HG02870 (cell line): ENCODE measurements around the gene SEMA3F.

Experiments
- ATAC-seq: cut with Tn5 transposase; IDR thresholded peaks from one replicate; pipeline ENCODE4 v1.9.1; 2021; ENCODE audit warnings: mild to moderate bottlenecking, moderate library complexity; ENCODE audit not compliant: unreplicated experiment

SEMA3F gene

DNA sequence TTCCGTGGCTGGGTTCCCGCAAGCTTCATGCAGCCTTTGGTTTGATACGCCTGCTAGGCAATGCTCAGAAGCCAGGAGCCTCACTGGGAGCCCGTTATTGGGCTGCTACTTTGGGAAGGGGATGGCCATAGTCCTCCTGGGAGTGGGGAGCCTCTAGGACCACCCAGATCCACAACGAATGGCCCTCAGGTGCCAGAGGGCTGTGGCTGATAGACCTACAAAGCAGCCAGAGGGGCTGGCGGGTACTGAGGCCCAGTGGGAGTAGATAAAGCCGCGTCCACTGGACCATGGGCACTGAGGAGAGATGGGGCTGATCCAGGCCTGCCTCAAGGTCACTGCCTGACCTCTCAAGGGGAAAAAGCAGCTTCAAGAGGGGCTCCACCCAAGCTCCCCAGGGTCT, 37.0 kb downstream of the SEMA3F start:
- no peak for ATAC-seq

DNA sequence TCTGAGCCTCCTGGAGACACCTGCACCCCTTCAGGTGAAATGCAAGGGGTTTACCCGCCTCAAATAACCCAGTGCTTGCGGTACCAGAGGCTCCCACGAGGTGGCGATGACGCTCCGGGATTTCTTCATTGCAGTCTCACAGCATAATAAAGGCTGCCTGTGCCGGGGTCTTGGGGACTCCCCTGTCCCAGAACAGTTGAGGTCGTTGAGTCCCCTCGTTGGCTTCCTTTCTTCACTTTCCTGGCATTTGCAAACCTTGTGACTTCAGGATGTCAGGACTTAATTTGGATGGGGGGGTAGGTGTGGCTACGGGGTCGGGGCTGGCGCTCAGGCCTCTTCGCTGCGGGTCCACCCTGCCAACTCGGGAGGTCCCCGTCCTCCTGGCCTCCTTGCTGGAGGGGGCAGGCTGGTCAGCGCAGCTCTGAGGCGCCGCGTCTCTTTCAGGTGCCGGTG, 37.6 kb downstream of the SEMA3F start:
- no peak for ATAC-seq

DNA sequence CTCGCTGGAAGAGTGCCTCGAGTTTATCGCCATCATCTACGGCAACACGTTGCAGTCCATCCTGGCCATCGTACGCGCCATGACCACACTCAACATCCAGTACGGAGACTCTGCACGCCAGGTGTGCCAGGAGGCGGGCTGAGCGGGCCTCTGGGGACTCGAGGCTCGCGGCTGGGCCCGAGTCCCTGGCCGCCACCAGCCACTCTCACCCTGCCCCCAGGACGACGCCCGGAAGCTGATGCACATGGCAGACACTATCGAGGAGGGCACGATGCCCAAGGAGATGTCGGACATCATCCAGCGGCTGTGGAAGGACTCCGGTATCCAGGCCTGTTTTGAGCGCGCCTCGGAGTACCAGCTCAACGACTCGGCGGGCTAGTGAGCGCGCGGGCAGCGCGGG, 38.2 kb downstream of the SEMA3F start:
- ATAC-seq = no peak

DNA sequence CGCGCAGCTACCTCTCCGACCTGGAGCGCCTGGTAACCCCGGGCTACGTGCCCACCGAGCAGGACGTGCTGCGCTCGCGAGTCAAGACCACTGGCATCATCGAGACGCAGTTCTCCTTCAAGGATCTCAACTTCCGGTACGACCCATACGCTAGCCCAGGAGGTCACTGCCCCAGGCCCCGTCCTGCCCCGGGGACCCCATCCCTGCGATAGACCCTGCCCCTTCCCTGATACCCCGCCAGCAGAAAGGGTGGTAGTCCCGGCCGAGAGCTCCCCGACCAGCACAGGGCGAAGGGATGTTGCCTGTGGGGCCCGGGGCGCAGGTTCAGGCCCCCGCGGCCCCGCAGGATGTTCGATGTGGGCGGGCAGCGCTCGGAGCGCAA, 38.6 kb downstream of the SEMA3F start:
- no peak for ATAC-seq

DNA sequence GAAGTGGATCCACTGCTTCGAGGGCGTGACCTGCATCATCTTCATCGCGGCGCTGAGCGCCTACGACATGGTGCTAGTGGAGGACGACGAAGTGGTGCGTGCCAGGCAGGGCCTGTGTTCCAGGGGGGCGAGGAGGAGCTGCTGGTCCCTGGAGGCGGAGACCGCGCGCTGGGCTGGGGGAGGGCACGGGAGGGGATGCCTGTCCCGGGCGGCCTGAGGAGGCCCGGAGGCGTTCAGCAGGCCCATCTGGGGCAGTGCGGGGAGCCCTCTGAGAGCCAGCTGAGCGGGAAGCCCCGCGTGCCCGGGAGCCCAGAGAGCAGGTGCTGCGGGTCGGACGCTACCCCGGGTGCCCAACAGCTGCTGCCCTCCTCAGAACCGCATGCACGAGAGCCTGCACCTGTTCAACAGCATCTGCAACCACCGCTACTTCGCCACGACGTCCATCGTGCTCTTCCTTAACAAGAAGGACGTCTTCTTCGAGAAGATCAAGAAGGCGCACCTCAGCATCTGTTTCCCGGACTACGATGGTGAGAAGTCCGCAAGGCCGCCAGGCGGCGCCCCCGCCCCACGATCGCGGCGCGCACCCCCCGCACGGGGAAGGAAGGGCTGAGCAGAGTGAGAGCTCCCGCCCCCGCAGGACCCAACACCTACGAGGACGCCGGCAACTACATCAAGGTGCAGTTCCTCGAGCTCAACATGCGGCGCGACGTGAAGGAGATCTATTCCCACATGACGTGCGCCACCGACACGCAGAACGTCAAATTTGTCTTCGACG, 39.2 kb downstream of the SEMA3F start:
- ATAC-seq = no peak

DNA sequence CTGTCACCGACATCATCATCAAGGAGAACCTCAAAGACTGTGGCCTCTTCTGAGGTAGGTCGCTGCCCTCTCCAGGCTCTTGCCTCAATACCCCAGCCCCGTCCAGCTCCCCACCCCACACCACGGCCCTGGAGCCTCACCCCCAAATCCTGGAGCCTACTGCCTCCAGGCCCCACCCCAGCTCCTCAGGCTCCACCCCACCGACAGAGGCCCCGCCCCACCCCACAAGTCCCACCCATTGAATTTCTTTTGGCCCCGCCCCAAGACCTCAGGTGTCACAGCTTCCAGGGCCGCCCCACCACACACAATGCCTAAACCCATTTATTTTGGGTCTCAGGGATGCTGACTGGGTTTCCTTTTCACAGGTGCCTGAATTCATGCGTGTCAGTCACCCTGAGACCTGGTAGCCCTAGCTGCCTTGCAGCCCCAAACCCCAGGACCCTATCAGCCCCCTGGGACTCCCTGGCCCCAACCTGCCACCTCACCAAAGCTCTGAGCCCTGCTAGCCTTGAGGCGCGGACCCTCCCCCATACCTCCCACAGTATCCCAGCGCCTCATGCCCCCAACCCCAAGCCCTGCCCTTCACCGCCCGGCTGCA, 39.9 kb downstream of the SEMA3F start:
- no peak for ATAC-seq

DNA sequence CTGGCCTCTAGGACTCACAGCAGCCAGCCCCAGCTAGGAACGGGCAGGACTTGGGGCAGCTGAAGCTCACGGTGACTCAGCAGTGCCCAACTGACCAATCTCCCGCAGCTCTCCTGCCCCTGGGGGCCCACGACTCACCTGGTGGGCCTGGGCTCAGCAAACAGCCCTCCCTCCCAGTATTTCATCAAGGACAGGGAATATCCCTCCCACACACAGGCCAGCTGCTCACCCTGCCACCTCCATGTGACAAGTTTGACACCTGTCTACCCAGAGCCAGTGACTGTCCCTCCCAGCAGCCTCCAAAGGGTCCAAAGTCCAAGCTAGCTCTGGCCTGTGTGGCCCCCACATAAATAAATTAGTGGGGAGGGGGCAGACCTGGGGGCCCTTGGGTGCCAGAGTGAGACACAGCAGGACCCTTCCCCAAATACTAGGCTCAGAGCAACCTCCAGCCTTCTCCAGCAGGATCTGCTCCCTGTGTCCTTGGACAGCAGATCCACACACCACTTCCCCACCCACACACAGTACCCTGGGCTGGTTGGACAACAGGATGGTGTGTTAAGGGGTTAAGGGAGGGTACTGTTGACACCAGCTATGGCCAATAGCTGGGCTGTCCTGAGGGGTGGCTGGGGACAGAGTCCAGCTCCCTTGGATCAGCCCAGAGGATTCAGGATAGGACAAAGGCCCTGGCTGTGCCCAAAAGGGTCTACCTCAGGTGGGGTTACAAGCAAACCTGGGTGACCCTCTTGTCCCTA, 40.6 kb downstream of the SEMA3F start:
- no peak for ATAC-seq

GRCh38 chr3:50196253-50196801, 41.2 kb downstream of the SEMA3F start:
- ATAC-seq = no peak

DNA sequence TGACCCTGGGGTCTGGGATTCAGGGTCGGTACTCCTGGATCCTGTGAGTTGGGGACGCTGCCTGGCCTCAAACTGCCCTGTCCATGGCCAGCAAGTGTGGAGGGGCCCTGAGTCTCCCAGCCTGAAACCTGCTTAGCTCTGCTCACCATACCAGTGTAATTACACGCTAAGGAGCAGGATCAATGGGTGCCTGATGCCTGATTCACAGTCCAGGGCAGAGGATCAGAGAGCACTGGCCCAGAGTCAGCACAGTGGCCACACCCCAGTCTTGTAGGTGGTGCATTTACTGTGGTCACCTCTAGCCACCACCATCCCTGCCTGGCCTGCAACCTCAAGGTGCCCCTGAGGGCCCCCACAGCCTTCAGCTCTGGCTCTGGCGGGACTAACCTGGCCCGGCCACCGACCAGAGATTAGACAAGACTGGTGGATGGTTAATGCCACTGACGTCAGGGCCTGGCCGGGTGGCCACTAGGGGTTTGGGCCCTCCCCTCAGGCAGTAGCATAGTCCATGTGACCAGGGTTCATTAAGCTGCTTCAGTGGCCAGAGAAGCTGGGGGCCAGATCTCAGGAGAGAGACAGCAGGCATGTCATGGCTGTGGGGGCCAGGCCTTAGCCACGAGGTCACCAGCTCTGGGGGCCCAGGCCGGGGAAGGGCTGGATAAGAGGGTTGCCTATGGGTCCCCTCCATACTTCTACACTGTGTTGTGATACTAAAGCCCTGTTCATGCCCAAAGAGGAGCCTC, 46.6 kb downstream of the SEMA3F start:
- no peak for ATAC-seq

GRCh38 chr3:50202353-50203112, 47.4 kb downstream of the SEMA3F start:
- no peak for ATAC-seq

- no peak for ATAC-seq
Measured at GRCh38 chr3:50203113-50203808, 48.1 kb downstream of the SEMA3F start.

- no peak for ATAC-seq
Measured at GRCh38 chr3:50203809-50204803, 49.0 kb downstream of the SEMA3F start.

DNA sequence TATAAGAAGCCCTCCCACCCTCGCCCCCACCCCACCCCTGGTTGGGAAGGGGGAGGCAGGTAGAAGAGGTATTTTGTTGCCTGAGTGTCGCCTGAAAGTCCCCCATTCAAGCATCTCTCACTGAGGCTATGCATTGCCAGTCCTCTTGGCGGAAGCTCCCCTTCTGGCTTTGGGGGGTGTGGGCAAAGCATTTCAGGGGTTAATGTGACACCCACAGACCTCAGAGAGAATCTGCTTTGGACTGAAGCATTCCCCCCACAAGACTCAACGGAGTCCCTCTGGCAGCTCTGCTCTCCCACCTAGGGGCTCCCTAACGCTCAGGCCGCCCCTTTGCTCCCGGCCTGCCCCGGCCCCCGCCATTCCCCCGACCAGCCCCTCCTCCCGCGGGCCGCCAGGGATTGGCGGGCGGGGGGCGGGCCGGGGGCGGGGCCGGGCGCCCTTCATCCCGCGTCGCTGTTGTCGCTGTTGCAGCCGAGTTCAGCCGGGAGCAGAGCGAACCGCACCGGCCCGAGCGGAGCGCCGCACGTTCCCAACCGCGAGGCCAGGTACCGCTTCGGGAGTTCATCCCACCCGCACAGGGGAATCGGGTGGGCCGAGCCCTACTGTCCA, 49.8 kb downstream of the SEMA3F start, which contains the start of gene SLC38A3:
Gene SLC38A3, plus strand, starts transcription at position 468 of the 609 bp plus-strand sequence. CDS start 8,929 bp downstream, outside the sequence.
- no peak for ATAC-seq

- ATAC-seq = no peak
Measured at GRCh38 chr3:50205413-50206276, 50.5 kb downstream of the SEMA3F start.

DNA sequence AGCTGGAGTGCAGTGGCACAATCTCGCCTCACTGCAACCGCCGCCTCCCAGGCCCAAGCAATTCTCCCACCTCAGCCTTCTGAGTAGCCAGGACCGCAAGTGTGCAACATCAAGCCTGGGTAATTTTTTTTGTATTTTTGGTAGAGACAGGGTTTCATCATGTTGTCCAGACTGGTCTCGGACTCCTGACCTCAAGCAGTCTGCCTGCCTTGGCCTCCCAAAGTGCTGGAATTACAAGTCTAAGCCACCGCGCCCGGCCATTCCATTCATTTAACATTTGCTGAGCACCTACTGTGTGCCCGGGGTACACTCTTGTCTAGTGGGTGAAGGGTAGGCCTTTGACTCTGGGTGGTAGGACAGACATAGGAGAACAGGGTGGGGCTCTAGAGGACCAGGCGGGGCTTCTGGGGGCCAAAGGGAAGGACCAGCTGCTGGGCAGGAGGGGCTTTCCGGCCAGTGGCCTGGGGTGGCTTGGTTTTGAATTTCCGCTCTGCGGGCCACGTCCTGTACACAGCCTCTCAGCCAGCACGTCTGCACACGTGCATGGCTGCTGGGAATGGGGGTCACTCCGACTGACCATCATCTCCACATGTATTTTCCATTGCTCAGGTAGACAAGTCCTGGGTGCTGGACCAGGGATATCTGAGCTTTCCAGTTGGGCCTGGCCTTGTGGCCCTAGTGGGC, 52.4 kb downstream of the SEMA3F start:
- ATAC-seq = no peak

GRCh38 chr3:50208677-50209344, 53.7 kb downstream of the SEMA3F start:
- ATAC-seq = no peak
